Central memory CD8-positive, alpha-beta T cell (primary cell): ENCODE results near the gene VBP1.
A peak's percentile ranks its signal among the peaks of the same experiment; 100 is the strongest.
"Not testable (repeated sequence)": the region's sequence is repeated elsewhere in the genome, so short reads cannot be mapped to it uniquely, and the experiment has no call there.

ENCODE experiments used
- ATAC-seq: fragments of 150-1000 bp; cut with Tn5 transposase; replicated peaks from 2 replicates; pipeline ENCODE4 v1.10.0; 2022; ENCODE audit warnings: mild to moderate bottlenecking, moderate FRiP score, moderate number of reproducible peaks; ENCODE audit not compliant: poor library complexity, severe bottlenecking; ENCODE audit errors: extremely low read depth
- DNase-seq, 2 donors: peaks; one replicate each; pipeline ENCODE4 v3.0.0; 2021; ENCODE audit warnings: low spot score in 2 of 2
- H3K27ac Mint-ChIP-seq: one replicate; pipeline ENCODE4 v1.8.0; 2022; ENCODE audit warnings: low read depth, mild to moderate bottlenecking, moderate library complexity, mixed read lengths
- H3K27me3 Mint-ChIP-seq: one replicate; pipeline ENCODE4 v1.8.0; 2022; ENCODE audit warnings: mixed read lengths
- H3K36me3 Mint-ChIP-seq: one replicate; pipeline ENCODE4 v1.8.0; 2022; ENCODE audit warnings: mild to moderate bottlenecking, moderate library complexity, mixed read lengths; ENCODE audit not compliant: insufficient read depth
- H3K4me1 Mint-ChIP-seq: one replicate; pipeline ENCODE4 v1.8.0; 2022; ENCODE audit warnings: mixed read lengths
- H3K4me3 Mint-ChIP-seq: one replicate; pipeline ENCODE4 v1.8.0; 2022; ENCODE audit warnings: mild to moderate bottlenecking, moderate library complexity, mixed read lengths
- H3K9me3 Mint-ChIP-seq: one replicate; pipeline ENCODE4 v1.8.0; 2022; ENCODE audit warnings: mixed read lengths

Gene VBP1

GRCh38 chrX:155231163-155231562 lies 14.9 kb downstream of the VBP1 start:
- H3K36me3 Mint-ChIP-seq, result peaks cover 44% of the 10 kb centered on the region
- H3K4me3 Mint-ChIP-seq, result no peak overlapping the region
- no peak for ATAC-seq

GRCh38 chrX:155235891-155236290 lies 19.6 kb downstream of the VBP1 start:
- peaks cover 23% of the 10 kb centered on the region for H3K4me1 Mint-ChIP-seq
- H3K27me3 Mint-ChIP-seq, result no peaks in the 10 kb centered on the region
- H3K9me3 Mint-ChIP-seq, result no peaks in the 10 kb centered on the region
- ATAC-seq (no peak), DNase-seq (no peak)
- no peak overlapping the region for H3K4me3 Mint-ChIP-seq
- H3K27ac Mint-ChIP-seq, result no peak overlapping the region
- H3K36me3 Mint-ChIP-seq, result peaks cover 35% of the 10 kb centered on the region

More at GRCh38 chrX:155231163-155231562, 14.9 kb downstream of the VBP1 start:
- Mint-ChIP-seq H3K4me1 (peaks cover 21% of the 10 kb centered on the region), H3K27ac (no peak overlapping the region), H3K27me3 (no peaks in the 10 kb centered on the region), H3K9me3 (no peaks in the 10 kb centered on the region)
- no peak for DNase-seq

GRCh38 chrX:155237719-155238118 lies 21.5 kb downstream of the VBP1 start:
- no peaks in the 10 kb centered on the region for H3K27me3 Mint-ChIP-seq
- peaks cover 17% of the 10 kb centered on the region for H3K4me1 Mint-ChIP-seq
- peak overlapping the region; percentile 56 for H3K27ac Mint-ChIP-seq
- H3K9me3 Mint-ChIP-seq, result no peaks in the 10 kb centered on the region
- H3K36me3 Mint-ChIP-seq, result peaks cover 27% of the 10 kb centered on the region
- no peak overlapping the region for H3K4me3 Mint-ChIP-seq
- DNase-seq, result no peak
- no peak for ATAC-seq

- Mint-ChIP-seq H3K27me3 (no peaks in the 10 kb centered on the region), H3K4me3 (no peak overlapping the region), H3K27ac (no peak overlapping the region), H3K9me3 (no peaks in the 10 kb centered on the region), H3K36me3 (peaks cover 13% of the 10 kb centered on the region), H3K4me1 (peaks cover 9% of the 10 kb centered on the region)
- DNase-seq (no peak), ATAC-seq (no peak)
Measured at GRCh38 chrX:155242300-155242699, 26.0 kb downstream of the VBP1 start.

DNA sequence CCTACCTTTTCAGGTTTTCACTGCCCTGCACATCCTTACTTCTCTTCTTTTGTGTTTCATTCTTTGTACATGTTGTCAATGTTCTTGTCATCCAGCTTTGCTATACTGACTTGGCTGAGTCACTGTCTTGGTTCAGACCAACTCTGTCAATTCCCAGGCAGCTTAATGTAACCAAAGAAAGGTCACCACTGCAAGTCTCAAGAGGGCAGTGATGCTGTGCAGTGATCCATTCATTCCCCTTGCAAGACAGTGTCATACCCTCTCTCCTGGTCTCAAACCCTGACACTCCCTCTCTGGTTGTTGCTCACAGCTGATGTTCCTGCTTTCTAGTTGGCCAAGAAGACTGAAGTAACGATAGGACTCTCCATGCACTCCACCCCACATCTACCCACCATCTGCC lies 30.5 kb downstream of the VBP1 start:
- Mint-ChIP-seq H3K27ac (no peak overlapping the region), H3K27me3 (no peaks in the 10 kb centered on the region), H3K4me1 (peaks cover 10% of the 10 kb centered on the region), H3K36me3 (no peaks in the 10 kb centered on the region), H3K4me3 (no peak overlapping the region), H3K9me3 (no peaks in the 10 kb centered on the region)
- no peak for ATAC-seq
- DNase-seq, result no peak

DNA sequence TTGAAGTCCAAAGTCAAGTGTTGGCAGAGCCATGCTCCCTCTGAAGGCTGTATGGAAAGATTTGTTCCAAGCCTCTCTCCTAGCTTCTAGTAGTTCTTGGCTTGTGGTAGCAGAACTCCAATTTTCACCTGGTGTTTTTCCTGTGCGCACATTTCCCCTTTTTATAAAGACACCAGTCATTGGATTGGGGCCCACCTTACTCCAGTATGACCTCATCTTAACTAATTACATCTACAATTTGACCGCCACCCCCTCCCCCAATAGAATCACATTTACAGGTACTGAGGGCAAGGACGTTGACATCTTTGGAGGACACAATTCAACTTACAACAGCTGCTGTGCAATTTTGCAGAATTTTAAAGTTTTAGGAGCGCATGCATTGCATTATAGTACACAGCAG lies 31.2 kb downstream of the VBP1 start:
- peaks cover 10% of the 10 kb centered on the region for H3K4me1 Mint-ChIP-seq
- no peak overlapping the region for H3K27ac Mint-ChIP-seq
- no peak overlapping the region for H3K4me3 Mint-ChIP-seq
- ATAC-seq (no peak), DNase-seq (no peak)
- H3K27me3 Mint-ChIP-seq, result no peaks in the 10 kb centered on the region
- H3K9me3 Mint-ChIP-seq, result no peaks in the 10 kb centered on the region
- H3K36me3 Mint-ChIP-seq, result no peaks in the 10 kb centered on the region

DNA sequence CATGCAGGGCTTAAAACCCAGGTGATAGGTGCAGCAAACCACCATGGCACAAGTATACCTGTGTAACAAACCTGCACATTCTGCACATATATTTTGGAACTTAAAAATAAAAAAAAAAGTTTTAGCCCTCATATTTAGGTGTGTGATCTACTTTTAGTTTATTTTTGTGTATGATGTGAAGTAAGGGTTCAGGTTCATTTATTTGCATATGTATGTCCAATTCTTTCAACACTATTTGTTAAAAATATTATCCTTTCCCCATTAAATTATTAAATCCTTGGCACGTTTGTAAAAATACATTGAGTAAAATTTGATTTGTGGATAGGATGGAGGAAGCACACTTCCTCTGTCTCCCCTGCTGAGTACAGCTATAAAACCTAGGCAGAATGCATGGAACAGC lies 35.1 kb downstream of the VBP1 start:
- DNase-seq (no peak), ATAC-seq (no peak)

DNA sequence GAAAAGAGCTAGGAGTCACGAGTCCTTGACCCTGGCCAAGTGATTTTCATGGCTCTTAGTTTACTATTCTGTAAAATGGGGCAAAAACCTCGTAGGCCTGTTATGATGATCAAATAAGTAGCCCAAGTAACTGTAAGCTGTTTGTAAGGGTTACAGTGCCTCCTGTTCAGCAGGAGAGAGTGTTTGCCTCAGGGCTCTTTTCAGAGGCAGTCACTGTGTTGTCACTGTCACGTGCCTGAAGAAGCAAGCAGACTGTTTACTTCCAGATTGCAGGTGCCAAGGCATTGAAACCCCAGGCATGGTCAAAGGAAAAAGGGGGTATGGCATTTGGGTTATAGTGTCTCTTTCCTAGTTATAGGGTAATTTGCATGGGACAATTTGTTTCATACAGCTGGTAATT lies 43.5 kb downstream of the VBP1 start:
- ATAC-seq (no peak), DNase-seq (no peak)
- H3K27ac Mint-ChIP-seq, result no peak overlapping the region
- no peak overlapping the region for H3K4me3 Mint-ChIP-seq
- no peaks in the 10 kb centered on the region for H3K27me3 Mint-ChIP-seq
- no peaks in the 10 kb centered on the region for H3K9me3 Mint-ChIP-seq
- peaks cover 12% of the 10 kb centered on the region for H3K36me3 Mint-ChIP-seq
- peaks cover 11% of the 10 kb centered on the region for H3K4me1 Mint-ChIP-seq

More for the DNA sequence above, 35.1 kb downstream of the VBP1 start:
- H3K4me1 Mint-ChIP-seq, result peaks cover 10% of the 10 kb centered on the region
- no peaks in the 10 kb centered on the region for H3K36me3 Mint-ChIP-seq
- no peak overlapping the region for H3K4me3 Mint-ChIP-seq
- H3K27me3 Mint-ChIP-seq, result no peaks in the 10 kb centered on the region
- no peaks in the 10 kb centered on the region for H3K9me3 Mint-ChIP-seq
- no peak overlapping the region for H3K27ac Mint-ChIP-seq

GRCh38 chrX:155262970-155263754 lies 46.9 kb downstream of the VBP1 start:
- Mint-ChIP-seq H3K27me3 (no peaks in the 10 kb centered on the region), H3K36me3 (peaks cover 10% of the 10 kb centered on the region), H3K4me1 (peaks cover 11% of the 10 kb centered on the region), H3K4me3 (peak overlapping the region; percentile 50), H3K9me3 (no peaks in the 10 kb centered on the region), H3K27ac (peak overlapping the region; percentile 88)
- DNase-seq (no peak), ATAC-seq (peak; percentile 52)

DNA sequence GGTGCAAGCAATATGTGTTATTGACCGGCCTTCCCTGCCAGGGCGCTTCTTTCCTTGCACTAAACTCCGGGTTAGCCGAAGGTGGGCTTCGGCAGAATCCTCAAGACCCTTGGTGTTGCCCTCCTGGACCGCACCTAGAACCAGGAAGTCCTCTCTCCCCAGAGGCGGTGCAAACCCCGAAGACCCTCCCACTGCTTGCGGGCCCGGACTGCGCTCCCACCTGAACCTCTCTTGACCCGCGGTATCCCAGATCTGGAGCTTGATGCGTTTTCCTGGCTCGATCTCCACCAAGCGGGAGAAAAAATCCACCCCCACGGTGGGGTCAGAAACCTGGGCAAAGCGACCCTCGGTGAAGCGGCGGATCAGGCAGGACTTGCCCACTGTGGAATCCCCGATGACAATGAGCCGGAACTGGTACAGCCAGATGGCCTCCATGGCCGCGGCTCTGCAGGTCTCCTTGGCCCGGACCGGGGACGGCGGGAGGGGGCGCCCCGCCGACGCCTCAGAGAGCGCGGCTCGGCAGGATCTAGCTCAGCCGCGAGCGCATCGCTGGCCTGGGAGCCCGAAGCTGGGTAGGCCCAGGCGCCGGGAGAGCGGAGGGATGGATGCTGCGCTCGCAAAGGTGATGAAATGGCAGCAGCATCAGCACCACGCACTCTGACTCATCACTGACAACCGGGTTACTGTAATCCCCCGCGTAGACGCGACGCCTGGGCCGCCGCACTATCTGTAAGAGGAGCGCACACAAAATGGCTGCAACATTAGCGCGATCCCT lies 47.8 kb downstream of the VBP1 start, which contains the start of gene RAB39B:
Gene RAB39B, minus strand, starts transcription at position 638 of the 775 bp plus-strand sequence. Its CDS starts 203 bp downstream, at position 435.
- peak within 1 kb of the TSS; percentile 50 for H3K4me3 Mint-ChIP-seq
- no peaks in the 10 kb centered on the region for H3K27me3 Mint-ChIP-seq
- peak; percentile 91 for ATAC-seq
- no peaks in the 10 kb centered on the region for H3K9me3 Mint-ChIP-seq
- peaks cover 7% of the 10 kb centered on the region for H3K36me3 Mint-ChIP-seq
- H3K4me1 Mint-ChIP-seq, result peaks cover 18% of the 10 kb centered on the region
- peak within 1 kb of the TSS; percentile 88 for H3K27ac Mint-ChIP-seq
- DNase-seq, result peak; percentile 37 to 43

DNA sequence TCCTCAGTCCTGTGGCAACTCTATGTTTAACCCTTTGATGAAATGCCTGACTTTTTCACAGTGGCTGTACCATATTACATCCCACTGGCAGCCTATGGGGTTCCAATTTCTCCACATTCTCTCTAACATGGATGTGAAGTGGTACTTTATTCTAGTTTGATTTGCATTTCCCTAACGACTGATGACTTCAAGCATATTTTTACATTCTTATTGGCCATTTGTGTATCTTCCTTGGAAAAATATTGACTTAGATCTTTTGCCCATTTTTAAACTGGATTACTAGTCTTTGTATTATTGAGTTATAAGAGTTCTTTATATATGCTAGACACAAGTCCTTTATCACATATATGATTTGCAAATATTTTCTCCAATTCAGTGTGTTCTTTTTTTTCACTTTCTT lies 50.2 kb downstream of the VBP1 start:
- Mint-ChIP-seq H3K9me3 (peaks cover 3% of the 10 kb centered on the region), H3K4me1 (peaks cover 14% of the 10 kb centered on the region), H3K27ac (no peak overlapping the region), H3K4me3 (no peak overlapping the region), H3K36me3 (peaks cover 1% of the 10 kb centered on the region), H3K27me3 (no peaks in the 10 kb centered on the region)
- no peak for ATAC-seq
- DNase-seq, result no peak

GRCh38 chrX:155267995-155268394 lies 51.7 kb downstream of the VBP1 start:
- H3K27ac Mint-ChIP-seq, result peak overlapping the region; percentile 72
- not testable (repeated sequence) for DNase-seq, H3K27me3 Mint-ChIP-seq, H3K9me3 Mint-ChIP-seq, H3K4me3 Mint-ChIP-seq, ATAC-seq, H3K4me1 Mint-ChIP-seq, H3K36me3 Mint-ChIP-seq

DNA sequence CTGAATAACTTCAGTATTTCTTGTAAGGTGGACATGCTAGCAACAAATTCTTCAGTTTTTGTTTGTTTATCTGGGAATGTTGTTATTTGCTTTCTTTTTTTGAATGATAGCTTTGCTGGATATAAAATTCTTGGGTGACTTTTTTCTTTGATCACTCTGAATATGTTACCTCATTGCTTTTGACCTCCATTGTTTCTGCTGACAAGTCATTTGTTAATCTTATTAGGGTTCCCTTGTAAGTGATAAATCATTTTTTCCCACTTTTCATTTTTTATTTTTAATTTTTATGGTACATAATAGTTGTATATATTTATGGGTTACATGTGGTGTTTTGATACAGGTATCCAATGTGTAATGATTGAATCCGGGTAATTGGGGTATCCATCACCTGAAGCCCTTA lies 54.7 kb downstream of the VBP1 start:
- H3K36me3 Mint-ChIP-seq, result no peaks in the 10 kb centered on the region
- no peak overlapping the region for H3K4me3 Mint-ChIP-seq
- ATAC-seq (no peak), DNase-seq (no peak)
- no peak overlapping the region for H3K27ac Mint-ChIP-seq
- H3K27me3 Mint-ChIP-seq, result no peaks in the 10 kb centered on the region
- H3K4me1 Mint-ChIP-seq, result peaks cover 7% of the 10 kb centered on the region
- H3K9me3 Mint-ChIP-seq, result peaks cover 5% of the 10 kb centered on the region
